Neural progenitor cell (in vitro differentiated cells): ENCODE results near the gene CACFD1. TPM values are rescaled to one million over a fixed set of nuclear protein-coding genes. Genes with fewer than 3 reads are reported as not detected.

Experiments used
- DNase-seq: peaks from one replicate; pipeline ENCODE4 v3.0.0-alpha.2; 2016; ENCODE audit warnings: low spot score
- H2AFZ ChIP-seq: fragments of 200-600 bp; sonication (generic); replicated peaks from 2 replicates; pipeline ENCODE4 v1.6.1; 2016; ENCODE audit warnings: antibody characterized with exemption
- H3F3A ChIP-seq: fragments of 200-600 bp; sonication (generic); 2 replicates; pipeline ENCODE4 v1.6.1; 2016; ENCODE audit warnings: antibody characterized with exemption, low read depth
- H3K27ac ChIP-seq: fragments of 200-600 bp; sonication (generic); 2 replicates; pipeline ENCODE4 v1.5.1; 2016; ENCODE audit warnings: mild to moderate bottlenecking
- H3K27me3 ChIP-seq: fragments of 200-600 bp; sonication (generic); 2 replicates; pipeline ENCODE4 v1.6.1; 2016; ENCODE audit warnings: mild to moderate bottlenecking, moderate library complexity
- H3K36me3 ChIP-seq: fragments of 200-600 bp; sonication (generic); 2 replicates; pipeline ENCODE4 v1.5.1; 2016
- H3K4me1 ChIP-seq: fragments of 200-600 bp; sonication (generic); 2 replicates; pipeline ENCODE4 v1.6.1; 2016; ENCODE audit warnings: mixed run types
- H3K4me2 ChIP-seq: fragments of 200-600 bp; sonication (generic); 2 replicates; pipeline ENCODE4 v1.6.1; 2016
- H3K4me3 ChIP-seq: fragments of 200-600 bp; sonication (generic); 2 replicates; pipeline ENCODE4 v1.5.1; 2016
- H3K79me2 ChIP-seq: fragments of 200-600 bp; sonication (generic); 2 replicates; pipeline ENCODE4 v1.6.1; 2016; ENCODE audit warnings: low read depth
- H3K9ac ChIP-seq: fragments of 200-600 bp; sonication (generic); 2 replicates; pipeline ENCODE4 v1.6.1; 2016
- H3K9me3 ChIP-seq: fragments of 200-600 bp; sonication (generic); 2 replicates; pipeline ENCODE4 v1.5.1; 2016; ENCODE audit warnings: low read depth
- H4K20me1 ChIP-seq: fragments of 200-600 bp; sonication (generic); 2 replicates; pipeline ENCODE4 v1.6.1; 2016; ENCODE audit warnings: low read depth
- H3K27ac Mint-ChIP-seq: 3 replicates; pipeline ENCODE4 v1.8.0; 2021; ENCODE audit warnings: mixed read lengths
- H3K27me3 Mint-ChIP-seq: 2 replicates; pipeline ENCODE4 v1.8.0; 2022; ENCODE audit warnings: low read depth, mild to moderate bottlenecking, inconsistent platforms, moderate library complexity, mixed read lengths; ENCODE audit not compliant: insufficient read depth
- H3K36me3 Mint-ChIP-seq: 3 replicates; pipeline ENCODE4 v1.8.0; 2021; ENCODE audit warnings: mixed read lengths
- H3K4me1 Mint-ChIP-seq: 3 replicates; pipeline ENCODE4 v1.8.0; 2021; ENCODE audit warnings: mixed read lengths
- H3K4me3 Mint-ChIP-seq: 3 replicates; pipeline ENCODE4 v1.8.0; 2021; ENCODE audit warnings: mild to moderate bottlenecking, moderate library complexity, mixed read lengths
- H3K9me3 Mint-ChIP-seq: 3 replicates; pipeline ENCODE4 v1.8.0; 2020; ENCODE audit warnings: mixed read lengths
- EZH2 ChIP-seq: fragments of 200-600 bp; sonication (generic); IDR thresholded peaks from 2 replicates; pipeline ENCODE4 v1.6.1; 2017; ENCODE audit warnings: antibody characterized with exemption, mild to moderate bottlenecking, moderate library complexity
- EZH2phosphoT487 ChIP-seq: fragments of 200-600 bp; sonication (generic); IDR thresholded peaks from 2 replicates; pipeline ENCODE4 v1.6.1; 2017; ENCODE audit warnings: antibody characterized with exemption
- total RNA-seq: library from RNA; depleted of rRNA; stranded (reverse); fragments of >200 nt; gene quantifications from 2 replicates; pipeline ENCODE4 v1.2.3, GENCODE V29; 2015; ENCODE audit warnings: low replicate concordance
- TF ChIP-seq, protein P1 (sequence below): fragments of 200-600 bp; sonication (generic); IDR thresholded peaks from 2 replicates; pipeline ENCODE4 v1.5.1; 2017; ENCODE audit warnings: antibody characterized with exemption, mild to moderate bottlenecking

CACFD1 gene
- total RNA-seq, 1 donor from 2014 or later: 15.7 TPM

DNA sequence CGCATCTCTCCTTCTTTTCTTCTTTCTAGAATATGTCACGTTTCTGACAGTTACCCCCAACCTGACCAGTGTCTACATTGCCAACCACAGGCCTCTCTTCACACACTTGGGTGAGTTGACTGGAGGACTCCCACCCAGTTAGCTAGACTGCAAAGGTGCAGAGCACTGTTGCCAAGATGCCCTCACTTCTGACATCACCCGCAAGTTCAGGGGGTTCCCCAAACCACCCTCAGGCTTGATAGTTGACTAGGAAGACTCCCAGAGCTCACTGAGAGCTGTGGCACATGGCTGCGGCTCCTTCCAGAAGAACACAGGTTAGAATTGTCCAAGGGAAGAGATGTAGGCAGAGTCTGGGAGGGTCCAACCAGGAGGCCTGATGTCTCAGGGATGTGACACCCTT is 20.4 kb upstream of the CACFD1 start:
- Histone ChIP-seq H3K79me2 (no peaks in the 10 kb centered on the region), H3K27me3 (no peaks in the 10 kb centered on the region), H3K4me1 (no peaks in the 10 kb centered on the region), H4K20me1 (no peaks in the 10 kb centered on the region), H3K4me3 (no peak overlapping the region), H3K9ac (no peak overlapping the region), H2AFZ (no peak overlapping the region), H3K27ac (no peak overlapping the region), H3K4me2 (no peak overlapping the region), H3F3A (no peaks in the 10 kb centered on the region), H3K9me3 (no peaks in the 10 kb centered on the region), H3K36me3 (no peaks in the 10 kb centered on the region)
- Mint-ChIP-seq H3K27ac (no peak overlapping the region), H3K9me3 (no peaks in the 10 kb centered on the region), H3K4me3 (no peak overlapping the region), H3K36me3 (no peaks in the 10 kb centered on the region), H3K4me1 (peaks cover 2% of the 10 kb centered on the region), H3K27me3 (peaks cover 4% of the 10 kb centered on the region)
- TF ChIP-seq, protein P1, sequence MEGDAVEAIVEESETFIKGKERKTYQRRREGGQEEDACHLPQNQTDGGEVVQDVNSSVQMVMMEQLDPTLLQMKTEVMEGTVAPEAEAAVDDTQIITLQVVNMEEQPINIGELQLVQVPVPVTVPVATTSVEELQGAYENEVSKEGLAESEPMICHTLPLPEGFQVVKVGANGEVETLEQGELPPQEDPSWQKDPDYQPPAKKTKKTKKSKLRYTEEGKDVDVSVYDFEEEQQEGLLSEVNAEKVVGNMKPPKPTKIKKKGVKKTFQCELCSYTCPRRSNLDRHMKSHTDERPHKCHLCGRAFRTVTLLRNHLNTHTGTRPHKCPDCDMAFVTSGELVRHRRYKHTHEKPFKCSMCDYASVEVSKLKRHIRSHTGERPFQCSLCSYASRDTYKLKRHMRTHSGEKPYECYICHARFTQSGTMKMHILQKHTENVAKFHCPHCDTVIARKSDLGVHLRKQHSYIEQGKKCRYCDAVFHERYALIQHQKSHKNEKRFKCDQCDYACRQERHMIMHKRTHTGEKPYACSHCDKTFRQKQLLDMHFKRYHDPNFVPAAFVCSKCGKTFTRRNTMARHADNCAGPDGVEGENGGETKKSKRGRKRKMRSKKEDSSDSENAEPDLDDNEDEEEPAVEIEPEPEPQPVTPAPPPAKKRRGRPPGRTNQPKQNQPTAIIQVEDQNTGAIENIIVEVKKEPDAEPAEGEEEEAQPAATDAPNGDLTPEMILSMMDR: no peak
- TF ChIP-seq EZH2: no peak
- no peak for TF ChIP-seq EZH2phosphoT487
- DNase-seq: no peak

DNA sequence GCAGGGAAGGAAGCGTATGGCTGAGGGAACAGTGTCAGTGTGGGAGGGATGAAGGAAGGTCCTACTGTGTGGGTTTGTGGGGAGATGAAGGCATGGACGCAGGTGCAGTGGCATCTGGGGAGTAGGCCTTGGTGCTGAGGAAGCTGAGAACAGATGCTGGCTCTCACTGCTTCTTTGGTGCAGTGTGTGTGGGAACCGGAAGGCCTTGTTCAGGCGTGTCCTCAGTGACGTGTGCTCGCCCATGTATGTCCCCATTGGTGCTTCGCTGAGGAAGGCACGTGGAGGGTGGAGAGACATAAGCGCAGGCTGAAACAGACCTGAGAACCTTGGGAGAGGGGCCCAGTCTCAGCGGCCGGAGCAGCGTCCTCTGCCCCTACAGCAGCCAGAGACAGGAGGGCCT is 18.9 kb upstream of the CACFD1 start:
- DNase-seq: no peak
- Mint-ChIP-seq H3K9me3 (no peaks in the 10 kb centered on the region), H3K27ac (peak overlapping the region; percentile 21), H3K4me3 (no peak overlapping the region), H3K36me3 (no peaks in the 10 kb centered on the region), H3K4me1 (peaks cover 2% of the 10 kb centered on the region), H3K27me3 (peaks cover 2% of the 10 kb centered on the region)
- no peak overlapping the region for H3K27ac ChIP-seq
- no peak overlapping the region for H3K9ac ChIP-seq
- no peaks in the 10 kb centered on the region for H3K9me3 ChIP-seq
- no peaks in the 10 kb centered on the region for H3K79me2 ChIP-seq
- H3F3A ChIP-seq: no peaks in the 10 kb centered on the region
- no peaks in the 10 kb centered on the region for H4K20me1 ChIP-seq
- H3K4me2 ChIP-seq: no peak overlapping the region
- H2AFZ ChIP-seq: no peak overlapping the region
- no peaks in the 10 kb centered on the region for H3K4me1 ChIP-seq
- H3K4me3 ChIP-seq: no peak overlapping the region
- no peaks in the 10 kb centered on the region for H3K27me3 ChIP-seq
- TF ChIP-seq, protein P1: no peak
- no peak for TF ChIP-seq EZH2phosphoT487
- TF ChIP-seq EZH2: no peak
- no peaks in the 10 kb centered on the region for H3K36me3 ChIP-seq

DNA sequence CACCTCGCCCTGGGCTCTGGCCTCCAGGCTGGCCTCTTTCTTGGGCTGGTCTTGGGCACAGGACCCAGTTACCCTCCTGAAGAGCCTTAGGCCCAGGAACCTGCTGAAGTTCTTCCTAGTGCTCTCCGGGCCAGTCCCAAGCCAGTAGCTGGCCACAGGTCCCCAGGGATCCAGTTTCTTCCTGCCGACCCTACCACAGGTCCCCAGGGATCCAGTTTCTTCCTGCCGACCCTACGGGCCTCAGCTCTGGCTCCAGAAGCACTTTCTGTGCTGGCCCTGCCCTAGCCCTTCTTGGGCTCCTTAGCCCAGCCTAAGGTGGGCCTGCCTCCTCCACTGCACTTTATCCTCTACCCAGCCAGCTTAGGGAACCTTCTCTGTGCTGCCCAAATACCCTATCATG is 18.2 kb upstream of the CACFD1 start:
- Histone ChIP-seq H3K9me3 (no peaks in the 10 kb centered on the region), H4K20me1 (no peaks in the 10 kb centered on the region), H3K36me3 (no peaks in the 10 kb centered on the region), H3K4me3 (no peak overlapping the region), H3K27ac (no peak overlapping the region), H3F3A (no peaks in the 10 kb centered on the region), H3K4me1 (no peaks in the 10 kb centered on the region), H2AFZ (no peak overlapping the region), H3K27me3 (no peaks in the 10 kb centered on the region), H3K79me2 (no peaks in the 10 kb centered on the region), H3K9ac (no peak overlapping the region), H3K4me2 (no peak overlapping the region)
- no peak for DNase-seq
- TF ChIP-seq EZH2phosphoT487 (no peak), EZH2 (no peak)
- TF ChIP-seq, protein P1: no peak
- Mint-ChIP-seq H3K27ac (no peak overlapping the region), H3K4me1 (peaks cover 2% of the 10 kb centered on the region), H3K9me3 (no peaks in the 10 kb centered on the region), H3K4me3 (no peak overlapping the region), H3K27me3 (peaks cover 2% of the 10 kb centered on the region), H3K36me3 (no peaks in the 10 kb centered on the region)
